DND-41 (cell line): ENCODE measurements around the gene PLGLB1.
"Not testable (repeated sequence)": the region's sequence is repeated elsewhere in the genome, so short reads cannot be mapped to it uniquely, and the experiment has no call there.

ENCODE experiments used
- EZH2 ChIP-seq: IDR thresholded peaks from 3 replicates; pipeline ENCODE4 v1.6.1; 2012; ENCODE audit warnings: borderline replicate concordance, low read depth, mild to moderate bottlenecking, moderate library complexity, low read length, inconsistent platforms; ENCODE audit not compliant: severe bottlenecking
- TF ChIP-seq, protein P1 (sequence below): IDR thresholded peaks from 2 replicates; pipeline ENCODE4 v1.5.1; 2012; ENCODE audit warnings: borderline replicate concordance, low read length, moderate library complexity, mild to moderate bottlenecking; ENCODE audit not compliant: poor library complexity, severe bottlenecking; ENCODE audit errors: extremely low read depth

DNA sequence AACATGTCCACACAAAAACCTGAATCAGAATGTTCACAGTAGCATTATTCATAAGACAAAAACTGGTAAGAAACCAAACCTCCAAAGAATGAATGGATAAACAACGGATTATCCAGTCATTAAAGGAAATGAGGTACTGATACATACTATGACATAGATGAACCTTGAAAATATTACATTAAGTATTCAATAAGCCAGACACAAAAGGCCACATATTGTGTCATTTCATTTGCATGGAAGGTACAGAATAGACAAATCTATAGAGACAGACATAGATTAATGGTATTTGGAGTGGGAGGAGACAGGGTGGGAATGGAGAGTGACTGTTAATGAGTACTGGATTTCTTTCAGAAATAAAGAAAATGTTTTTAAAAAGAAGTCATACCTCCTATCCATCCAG lies 39.9 kb upstream of the PLGLB1 start:
- TF ChIP-seq, protein P1, sequence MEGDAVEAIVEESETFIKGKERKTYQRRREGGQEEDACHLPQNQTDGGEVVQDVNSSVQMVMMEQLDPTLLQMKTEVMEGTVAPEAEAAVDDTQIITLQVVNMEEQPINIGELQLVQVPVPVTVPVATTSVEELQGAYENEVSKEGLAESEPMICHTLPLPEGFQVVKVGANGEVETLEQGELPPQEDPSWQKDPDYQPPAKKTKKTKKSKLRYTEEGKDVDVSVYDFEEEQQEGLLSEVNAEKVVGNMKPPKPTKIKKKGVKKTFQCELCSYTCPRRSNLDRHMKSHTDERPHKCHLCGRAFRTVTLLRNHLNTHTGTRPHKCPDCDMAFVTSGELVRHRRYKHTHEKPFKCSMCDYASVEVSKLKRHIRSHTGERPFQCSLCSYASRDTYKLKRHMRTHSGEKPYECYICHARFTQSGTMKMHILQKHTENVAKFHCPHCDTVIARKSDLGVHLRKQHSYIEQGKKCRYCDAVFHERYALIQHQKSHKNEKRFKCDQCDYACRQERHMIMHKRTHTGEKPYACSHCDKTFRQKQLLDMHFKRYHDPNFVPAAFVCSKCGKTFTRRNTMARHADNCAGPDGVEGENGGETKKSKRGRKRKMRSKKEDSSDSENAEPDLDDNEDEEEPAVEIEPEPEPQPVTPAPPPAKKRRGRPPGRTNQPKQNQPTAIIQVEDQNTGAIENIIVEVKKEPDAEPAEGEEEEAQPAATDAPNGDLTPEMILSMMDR: not testable (repeated sequence)
- not testable (repeated sequence) for TF ChIP-seq EZH2
